HG03457 (cell line): ENCODE measurements around the gene CDX4.
"Not testable (repeated sequence)": the region's sequence is repeated elsewhere in the genome, so short reads cannot be mapped to it uniquely, and the experiment has no call there.

Experiments
- ATAC-seq: cut with Tn5 transposase; IDR thresholded peaks from one replicate; pipeline ENCODE4 v1.9.1; 2021; ENCODE audit warnings: moderate number of reproducible peaks; ENCODE audit not compliant: unreplicated experiment

The CDX4 gene, protein sequence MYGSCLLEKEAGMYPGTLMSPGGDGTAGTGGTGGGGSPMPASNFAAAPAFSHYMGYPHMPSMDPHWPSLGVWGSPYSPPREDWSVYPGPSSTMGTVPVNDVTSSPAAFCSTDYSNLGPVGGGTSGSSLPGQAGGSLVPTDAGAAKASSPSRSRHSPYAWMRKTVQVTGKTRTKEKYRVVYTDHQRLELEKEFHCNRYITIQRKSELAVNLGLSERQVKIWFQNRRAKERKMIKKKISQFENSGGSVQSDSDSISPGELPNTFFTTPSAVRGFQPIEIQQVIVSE

DNA sequence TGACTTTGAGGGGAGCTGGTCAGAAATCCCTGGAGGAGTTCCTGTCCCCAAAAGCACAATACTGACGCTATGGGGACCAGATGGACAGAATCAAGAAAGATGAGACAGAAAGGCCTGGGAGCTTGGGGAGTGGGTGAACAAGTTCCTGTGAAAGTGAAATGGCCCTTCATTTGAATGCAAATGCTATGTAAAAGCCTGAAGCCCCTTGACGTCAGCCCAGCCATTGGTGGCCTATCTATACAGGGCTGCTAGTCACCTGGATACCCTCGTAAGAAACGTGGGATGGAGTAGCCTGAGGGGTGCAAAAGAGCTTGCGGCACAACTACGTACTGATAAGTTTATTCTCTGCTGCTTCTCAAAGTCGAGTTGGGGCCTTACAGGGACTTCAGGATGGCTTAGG is at the start of gene CDX4:
Gene CDX4, plus strand, starts transcription at position 223 of the 400 bp plus-strand sequence. CDS start 201 bp downstream, outside the sequence.
- no peak for ATAC-seq

DNA sequence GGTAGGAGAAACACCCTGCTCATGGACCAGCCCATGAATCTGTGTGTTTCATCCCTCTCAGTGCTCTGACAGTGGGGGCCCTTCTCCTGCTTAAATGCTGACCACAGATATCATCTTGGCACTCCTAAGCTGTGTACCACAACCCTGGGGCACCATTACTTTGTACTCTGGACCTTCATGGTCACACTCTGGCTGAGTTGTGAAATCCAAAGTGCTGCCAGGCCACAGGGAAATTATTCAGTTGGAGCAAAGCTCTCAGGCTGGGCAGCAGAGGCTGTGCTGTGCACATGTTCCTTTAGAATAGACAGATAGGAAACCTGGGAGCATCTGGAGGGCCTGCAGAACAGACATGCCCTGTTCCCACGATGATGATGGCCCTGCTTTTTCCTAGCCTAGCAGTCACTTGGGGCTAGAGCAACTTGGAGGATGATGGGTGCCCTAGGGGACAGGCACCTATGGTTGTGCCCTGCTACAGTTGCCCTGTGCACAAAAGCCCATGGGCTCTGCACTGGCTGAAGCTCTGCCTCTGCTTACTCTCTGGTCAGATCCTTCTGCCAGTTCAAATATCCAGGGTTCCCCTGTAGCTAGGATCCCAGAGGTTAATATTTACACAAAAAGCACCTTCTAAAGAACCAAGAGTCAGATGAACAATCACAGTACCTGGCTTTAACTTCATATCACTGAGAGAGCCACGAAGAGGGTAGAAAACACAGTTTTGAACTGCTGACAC is 48.5 kb upstream of the CDX4 start:
- ATAC-seq = no peak

DNA sequence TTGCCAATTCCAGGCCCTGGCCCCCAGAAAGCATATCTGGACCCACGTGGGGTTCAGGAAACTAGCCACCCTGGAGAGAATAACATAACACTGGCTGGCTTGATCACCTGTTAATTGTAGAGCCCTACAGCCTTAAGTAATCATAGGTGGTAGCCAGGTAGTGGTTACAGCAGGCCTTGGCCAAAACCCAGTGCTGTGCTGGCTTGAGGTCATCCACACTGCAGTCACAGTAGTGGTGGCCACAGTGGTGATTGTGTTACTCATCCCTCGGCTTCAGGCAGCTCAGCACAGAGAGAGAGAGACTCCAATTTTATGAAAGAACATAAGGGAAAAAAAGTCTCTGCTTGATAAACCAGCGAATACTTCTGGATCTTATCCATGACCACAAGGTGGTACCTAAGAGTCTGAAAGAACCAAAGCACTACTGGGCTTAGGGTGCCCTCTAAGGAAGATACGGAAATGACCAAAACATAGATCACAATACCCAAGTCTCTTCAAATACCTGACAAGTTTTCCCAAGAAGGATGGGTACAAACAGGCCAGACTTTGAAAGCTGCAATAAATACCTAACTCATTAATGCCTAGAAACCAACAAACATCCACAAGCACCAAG is 46.6 kb upstream of the CDX4 start:
- ATAC-seq = no peak

DNA sequence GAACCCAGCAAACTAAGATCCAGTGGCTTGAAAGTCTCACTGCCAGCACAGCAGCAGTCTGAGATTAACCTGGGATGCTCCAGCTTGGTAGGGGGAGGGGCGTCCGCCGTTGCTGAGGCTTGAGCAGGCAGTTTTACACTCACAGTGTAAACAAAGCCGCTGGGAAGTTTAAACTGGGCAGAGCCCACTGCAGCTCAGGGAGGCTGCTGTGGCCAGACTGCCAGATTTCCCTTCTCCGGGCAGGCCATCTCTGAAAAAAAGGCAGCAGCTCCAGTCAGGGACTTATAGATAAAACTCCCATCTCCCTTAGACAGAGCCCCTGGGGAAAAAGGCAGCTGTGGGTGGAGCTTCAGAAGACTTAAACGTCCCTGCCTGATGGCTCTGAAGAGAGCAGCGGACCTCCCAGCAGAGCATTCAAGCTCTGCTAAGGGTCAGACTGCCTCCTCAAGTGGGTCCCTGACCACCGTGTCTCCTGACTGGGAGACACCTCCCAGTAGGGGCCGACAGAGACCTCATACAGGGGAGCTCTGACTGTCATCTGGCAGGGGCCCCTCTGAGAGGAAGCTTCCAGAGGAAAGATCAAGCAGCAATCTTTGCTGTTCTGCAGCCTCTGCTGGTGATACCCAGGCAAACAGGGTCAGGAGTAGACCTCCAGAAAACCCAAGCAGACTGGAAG is 45.1 kb upstream of the CDX4 start:
- ATAC-seq = no peak

DNA sequence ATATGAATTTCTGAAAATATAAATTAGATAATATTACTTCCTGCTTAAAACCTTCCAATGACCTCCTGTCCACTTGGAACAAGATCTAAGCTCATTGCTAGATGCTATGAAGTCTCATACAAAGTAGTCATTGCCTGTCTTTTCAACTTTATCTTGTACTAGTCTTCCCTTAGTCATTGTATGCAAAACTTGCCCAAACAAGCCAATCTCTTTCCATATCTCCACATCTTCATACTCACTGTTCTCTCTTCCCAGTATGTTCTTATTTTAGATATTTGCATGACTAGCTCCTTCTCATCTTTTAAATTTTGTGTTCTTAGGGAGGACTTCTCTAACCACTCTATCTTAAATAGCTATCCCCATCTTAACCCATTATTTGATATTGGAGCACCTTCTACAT is 33.9 kb upstream of the CDX4 start:
- ATAC-seq = no peak

DNA sequence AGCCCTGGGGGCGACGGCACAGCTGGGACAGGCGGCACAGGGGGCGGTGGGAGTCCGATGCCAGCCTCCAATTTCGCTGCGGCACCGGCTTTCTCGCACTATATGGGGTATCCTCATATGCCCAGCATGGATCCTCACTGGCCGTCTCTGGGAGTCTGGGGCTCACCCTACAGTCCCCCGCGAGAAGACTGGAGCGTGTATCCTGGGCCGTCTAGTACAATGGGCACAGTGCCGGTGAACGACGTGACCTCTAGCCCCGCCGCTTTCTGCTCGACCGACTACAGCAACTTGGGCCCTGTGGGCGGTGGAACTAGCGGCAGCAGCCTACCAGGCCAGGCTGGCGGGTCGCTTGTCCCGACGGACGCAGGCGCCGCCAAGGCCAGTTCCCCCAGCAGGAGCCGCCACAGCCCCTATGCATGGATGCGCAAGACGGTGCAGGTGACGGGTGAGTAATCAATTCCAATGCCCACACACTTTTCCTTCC is 500 bp downstream of the CDX4 start:
- no peak for ATAC-seq

DNA sequence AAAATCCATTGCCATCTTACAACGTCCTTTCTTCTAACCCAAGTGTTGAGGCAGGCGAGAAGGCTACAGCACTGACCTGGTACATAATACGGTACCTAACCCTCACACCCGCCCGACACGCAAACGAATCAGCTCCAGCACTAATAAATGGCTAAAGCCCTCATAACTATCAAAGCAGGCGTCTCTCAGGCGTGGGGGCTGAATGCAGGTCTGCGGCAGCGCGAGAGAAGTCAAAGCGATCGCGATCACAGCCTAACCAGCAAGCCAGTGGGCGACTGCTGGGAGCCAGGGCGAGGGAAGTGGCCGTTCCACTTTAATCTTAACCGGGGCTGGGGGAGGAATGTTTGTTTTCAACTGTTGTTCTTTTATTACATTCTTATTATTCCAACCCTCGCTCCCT is 1.5 kb downstream of the CDX4 start:
- no peak for ATAC-seq

DNA sequence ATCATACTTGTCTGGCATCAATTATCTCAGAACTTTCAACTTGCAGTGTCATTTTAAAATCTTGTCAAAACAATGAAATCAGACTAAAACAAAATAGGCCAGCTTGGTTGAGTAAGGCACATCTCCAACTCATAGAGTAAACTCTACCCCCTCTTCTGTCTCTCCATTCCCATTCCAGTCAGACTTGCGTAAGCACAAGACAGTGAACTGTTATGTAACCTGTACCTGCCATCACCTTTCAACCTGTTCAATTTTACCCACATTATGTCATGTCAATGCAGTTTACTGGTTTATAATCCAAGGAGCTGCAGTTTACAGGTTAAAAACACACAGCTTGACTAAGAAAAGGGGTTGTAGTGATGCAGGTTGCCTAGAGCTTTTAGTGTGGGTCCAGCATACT is 8.3 kb downstream of the CDX4 start:
- no peak for ATAC-seq

DNA sequence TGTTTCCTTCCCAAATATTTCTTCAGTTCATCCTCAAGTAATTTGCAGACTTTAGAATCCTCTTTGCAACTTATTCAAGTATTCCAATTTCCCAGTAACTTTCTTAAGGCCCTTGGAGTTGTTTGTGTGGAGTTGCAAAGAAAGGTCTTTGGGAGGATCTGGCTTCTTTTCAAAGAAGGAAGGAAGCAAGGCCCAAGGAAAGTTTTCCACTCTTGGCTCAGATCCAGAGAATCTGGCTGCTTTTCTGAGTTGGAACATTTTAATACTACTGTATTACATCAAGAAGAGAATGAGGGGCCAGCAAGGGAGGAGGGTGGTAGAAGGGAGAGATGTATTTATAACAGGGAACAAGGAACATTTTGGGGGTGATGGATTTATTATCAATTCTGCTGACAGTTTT is 10.5 kb downstream of the CDX4 start:
- ATAC-seq = no peak

DNA sequence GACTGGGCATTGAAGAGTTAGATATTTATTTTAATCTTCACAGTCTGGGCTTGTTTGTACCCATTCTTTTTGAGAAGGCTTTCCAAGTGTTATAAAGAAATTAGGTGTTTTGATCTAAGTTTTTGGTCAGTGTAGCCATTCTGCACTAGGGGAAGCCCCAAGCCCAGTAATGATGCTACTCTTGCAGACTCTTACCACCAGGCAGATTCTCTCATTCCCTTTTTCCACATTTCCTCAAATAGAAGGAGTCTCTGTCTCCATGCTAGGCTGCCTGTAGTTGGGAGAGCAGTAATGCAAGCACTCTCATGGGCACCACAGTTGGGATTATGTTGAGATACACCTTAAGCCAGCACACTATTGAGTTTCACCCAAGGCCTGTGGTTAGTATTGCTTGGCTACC is 21.5 kb downstream of the CDX4 start:
- no peak for ATAC-seq

DNA sequence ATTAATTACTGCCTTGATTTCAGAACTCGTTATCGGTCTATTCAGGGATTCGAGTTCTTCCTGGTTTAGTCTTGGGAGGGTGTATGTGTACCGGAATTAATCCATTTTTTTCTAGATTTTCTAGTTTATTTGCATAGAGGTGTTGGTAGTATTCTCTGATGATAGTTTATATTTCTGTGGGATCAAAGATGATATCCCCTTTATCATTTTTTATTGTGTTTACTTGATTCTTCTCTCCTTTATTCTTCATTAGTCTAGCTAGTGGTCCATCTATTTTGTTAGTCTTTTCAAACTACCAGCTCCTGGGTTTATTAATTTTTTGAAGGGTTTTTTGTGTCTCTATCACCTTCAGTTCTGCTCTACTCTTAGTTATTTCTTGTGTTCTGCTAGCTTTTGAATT is 32.1 kb downstream of the CDX4 start:
- ATAC-seq = no peak

DNA sequence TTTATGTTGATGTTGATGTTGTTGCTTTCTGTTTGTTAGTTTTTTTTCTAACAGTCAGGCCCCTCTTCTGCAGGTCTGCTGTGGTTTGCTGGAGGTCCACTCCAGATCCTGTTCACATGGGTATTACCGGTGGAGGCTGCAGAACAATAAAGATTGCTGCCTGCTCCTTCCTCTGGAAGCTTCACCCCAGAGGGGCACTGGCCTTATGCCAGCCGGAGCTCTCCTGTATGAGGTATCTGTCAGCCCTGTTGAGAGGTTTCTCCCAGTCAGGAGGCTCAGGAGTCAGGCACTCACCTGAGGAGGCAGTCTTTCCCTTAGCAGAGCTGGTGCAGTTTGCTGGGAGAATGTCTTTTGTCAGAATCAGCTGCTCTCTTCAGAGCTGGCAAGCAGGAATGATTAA is 34.7 kb downstream of the CDX4 start:
- no peak for ATAC-seq

DNA sequence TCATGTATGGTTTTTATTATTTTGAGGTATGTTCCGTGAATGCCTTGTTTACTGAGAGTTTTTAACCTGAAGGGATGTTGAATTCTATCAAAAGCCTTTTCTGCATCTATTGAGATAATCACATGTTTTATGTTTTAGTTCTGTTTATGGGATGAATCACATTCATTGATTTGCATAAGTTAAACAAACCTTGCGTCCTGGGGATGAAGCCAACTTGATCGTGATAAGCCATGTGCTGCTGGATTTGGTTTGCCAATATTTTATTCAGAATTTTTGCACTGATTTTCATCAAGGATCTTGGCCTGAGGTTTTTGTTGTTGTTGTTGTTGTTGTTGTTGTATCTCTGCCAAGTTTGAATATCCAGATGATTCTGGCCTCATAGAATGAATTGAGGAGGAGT is 43.8 kb downstream of the CDX4 start:
- no peak for ATAC-seq

DNA sequence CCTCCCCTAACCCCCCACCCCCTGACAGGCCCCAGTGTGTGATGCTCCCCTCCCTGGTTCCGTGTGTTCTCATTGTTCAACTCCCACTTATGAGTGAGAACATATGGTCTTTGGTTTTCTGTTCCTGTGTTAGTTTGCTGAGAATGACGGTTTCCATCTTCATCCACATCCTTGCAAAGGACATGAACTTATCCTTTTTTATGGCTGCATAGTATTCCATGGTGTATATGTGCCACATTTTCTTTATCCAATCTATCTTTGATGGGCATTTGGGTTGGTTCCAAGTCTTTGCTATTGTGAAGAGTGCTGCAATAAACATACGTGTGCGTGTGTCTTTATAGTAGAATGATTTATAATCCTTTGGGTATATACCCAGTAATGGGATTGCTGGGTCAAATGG is 45.3 kb downstream of the CDX4 start:
- ATAC-seq = not testable (repeated sequence)
